PC-3 (cell line): ENCODE results near the gene IL17REL.

ENCODE experiments used
- CTCF ChIP-seq: fragments of 300-600 bp; sonication (generic); conservative IDR thresholded peaks from 2 replicates; pipeline ENCODE4 v1.5.1; 2017; ENCODE audit warnings: antibody characterized with exemption, low read depth, mild to moderate bottlenecking, low read length
- EZH2 ChIP-seq: fragments of 300-600 bp; sonication (generic); IDR thresholded peaks from one replicate; pipeline ENCODE4 v1.6.1; 2017; ENCODE audit warnings: antibody characterized with exemption, mild to moderate bottlenecking, low read length; ENCODE audit not compliant: unreplicated experiment
- EZH2phosphoT487 ChIP-seq: fragments of 300-600 bp; sonication (generic); IDR thresholded peaks from 2 replicates; pipeline ENCODE4 v1.6.1; 2018; ENCODE audit warnings: mild to moderate bottlenecking, antibody characterized with exemption, low read length, borderline replicate concordance

- no peak for TF ChIP-seq CTCF
- no peak for TF ChIP-seq EZH2
- no peak for TF ChIP-seq EZH2phosphoT487
These were observed 48.9 kb downstream of the IL17REL start for GRCh38 chr22:49963647-49964026.
